ENCODE data around the gene CDC42BPB.

- no peak for TF ChIP-seq CTCF (IDR thresholded peaks at IDR 0.05; ENCODE audit: low read depth, low read length, poor library complexity, severe bottlenecking)
- no peak for TF ChIP-seq EZH2phosphoT487 (IDR thresholded peaks at IDR 0.05; ENCODE audit: borderline replicate concordance, low read length)
Observed at GRCh38 chr14:103059556-103059955, 2.2 kb upstream of the CDC42BPB start.

Data from DOHH2 (cell line).